Measurements from ENCODE around the gene RAPGEF5. TPM values are rescaled to one million over a fixed set of nuclear protein-coding genes. Genes with fewer than 3 reads are reported as not detected.

Gene RAPGEF5
- total and polyA plus RNA-seq, 10 of the 15 experiments (the other 5 are each of a cell fraction or from before 2014, with no cell fraction given), result 0.38 to 4.0 (median 1.6) TPM; not detected in 1

DNA sequence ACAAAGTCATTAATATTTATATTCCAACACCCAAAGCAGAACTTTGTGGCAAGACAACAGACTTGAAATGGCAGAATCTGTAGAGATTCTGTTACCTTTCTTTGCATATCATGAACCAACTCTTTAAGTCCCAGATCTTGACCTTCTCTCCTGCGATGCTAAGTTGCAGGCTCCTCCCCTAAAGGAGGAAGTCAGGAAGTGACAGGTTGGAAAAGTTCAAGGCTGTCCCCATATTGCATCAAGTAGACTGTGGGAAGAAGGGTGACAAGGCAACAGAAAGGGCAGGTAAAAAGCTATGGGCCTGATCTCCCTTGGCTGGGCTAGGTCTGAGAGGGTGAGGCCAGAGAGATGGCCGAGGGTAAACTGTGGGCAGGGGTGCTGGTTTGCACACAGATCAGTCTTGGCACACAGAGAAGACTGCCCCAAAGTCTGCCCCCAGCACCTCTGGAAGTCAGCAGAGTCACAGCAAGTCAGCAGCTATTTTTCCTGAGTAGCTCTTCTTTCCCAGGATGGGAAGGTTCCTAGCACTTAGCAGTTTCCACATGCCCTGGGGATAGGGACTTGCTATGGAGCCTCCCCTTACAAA, 115.1 kb downstream of the RAPGEF5 start (continued):
- TF ChIP-seq, protein P1, sequence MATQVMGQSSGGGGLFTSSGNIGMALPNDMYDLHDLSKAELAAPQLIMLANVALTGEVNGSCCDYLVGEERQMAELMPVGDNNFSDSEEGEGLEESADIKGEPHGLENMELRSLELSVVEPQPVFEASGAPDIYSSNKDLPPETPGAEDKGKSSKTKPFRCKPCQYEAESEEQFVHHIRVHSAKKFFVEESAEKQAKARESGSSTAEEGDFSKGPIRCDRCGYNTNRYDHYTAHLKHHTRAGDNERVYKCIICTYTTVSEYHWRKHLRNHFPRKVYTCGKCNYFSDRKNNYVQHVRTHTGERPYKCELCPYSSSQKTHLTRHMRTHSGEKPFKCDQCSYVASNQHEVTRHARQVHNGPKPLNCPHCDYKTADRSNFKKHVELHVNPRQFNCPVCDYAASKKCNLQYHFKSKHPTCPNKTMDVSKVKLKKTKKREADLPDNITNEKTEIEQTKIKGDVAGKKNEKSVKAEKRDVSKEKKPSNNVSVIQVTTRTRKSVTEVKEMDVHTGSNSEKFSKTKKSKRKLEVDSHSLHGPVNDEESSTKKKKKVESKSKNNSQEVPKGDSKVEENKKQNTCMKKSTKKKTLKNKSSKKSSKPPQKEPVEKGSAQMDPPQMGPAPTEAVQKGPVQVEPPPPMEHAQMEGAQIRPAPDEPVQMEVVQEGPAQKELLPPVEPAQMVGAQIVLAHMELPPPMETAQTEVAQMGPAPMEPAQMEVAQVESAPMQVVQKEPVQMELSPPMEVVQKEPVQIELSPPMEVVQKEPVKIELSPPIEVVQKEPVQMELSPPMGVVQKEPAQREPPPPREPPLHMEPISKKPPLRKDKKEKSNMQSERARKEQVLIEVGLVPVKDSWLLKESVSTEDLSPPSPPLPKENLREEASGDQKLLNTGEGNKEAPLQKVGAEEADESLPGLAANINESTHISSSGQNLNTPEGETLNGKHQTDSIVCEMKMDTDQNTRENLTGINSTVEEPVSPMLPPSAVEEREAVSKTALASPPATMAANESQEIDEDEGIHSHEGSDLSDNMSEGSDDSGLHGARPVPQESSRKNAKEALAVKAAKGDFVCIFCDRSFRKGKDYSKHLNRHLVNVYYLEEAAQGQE (IDR thresholded peaks at IDR 0.05; ENCODE audit: low read depth, low read length), result no peak
- TF ChIP-seq BMI1 (IDR thresholded peaks at IDR 0.05; ENCODE audit: borderline replicate concordance), result no peak
- TF ChIP-seq CREB1 (IDR thresholded peaks at IDR 0.05; ENCODE audit: low read depth), result no peak
- TF ChIP-seq, protein P2, sequence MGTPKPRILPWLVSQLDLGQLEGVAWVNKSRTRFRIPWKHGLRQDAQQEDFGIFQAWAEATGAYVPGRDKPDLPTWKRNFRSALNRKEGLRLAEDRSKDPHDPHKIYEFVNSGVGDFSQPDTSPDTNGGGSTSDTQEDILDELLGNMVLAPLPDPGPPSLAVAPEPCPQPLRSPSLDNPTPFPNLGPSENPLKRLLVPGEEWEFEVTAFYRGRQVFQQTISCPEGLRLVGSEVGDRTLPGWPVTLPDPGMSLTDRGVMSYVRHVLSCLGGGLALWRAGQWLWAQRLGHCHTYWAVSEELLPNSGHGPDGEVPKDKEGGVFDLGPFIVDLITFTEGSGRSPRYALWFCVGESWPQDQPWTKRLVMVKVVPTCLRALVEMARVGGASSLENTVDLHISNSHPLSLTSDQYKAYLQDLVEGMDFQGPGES (IDR thresholded peaks at IDR 0.05), result no peak
- no peak for TF ChIP-seq JUNB (IDR thresholded peaks at IDR 0.05)
- TF ChIP-seq MYC (IDR thresholded peaks at IDR 0.05; ENCODE audit: insufficient read depth, insufficient read length, insufficient replicate concordance, low read length, severe bottlenecking), result no peak

- Histone ChIP-seq H3K4me1 (ENCODE audit: control insufficient read depth, insufficient read depth, low read length) (no peaks in the 10 kb centered on the region), H4K20me1 (ENCODE audit: control insufficient read depth, insufficient read depth) (no peaks in the 10 kb centered on the region), H3K9ac (ENCODE audit: control insufficient read depth, insufficient read depth, low read length) (no peak overlapping the region), H3K27ac (ENCODE audit: control insufficient read depth, insufficient read depth) (no peak overlapping the region), H3K4me3 (no peak overlapping the region), H3K4me2 (ENCODE audit: control insufficient read depth, insufficient read depth) (no peak overlapping the region), H3K9me3 (replicated peaks; ENCODE audit: control insufficient read depth, insufficient read depth, low read length) (no peaks in the 10 kb centered on the region), H3K79me2 (ENCODE audit: control insufficient read depth, insufficient read depth, low read length) (no peaks in the 10 kb centered on the region), H3K36me3 (ENCODE audit: control insufficient read depth in 2 of 2, insufficient read depth in 2 of 2, low read length in 1 of 2) (no peaks in the 10 kb centered on the region; a peak in 1 of 4 replicates), H3K27me3 (replicated peaks in 1 of 2; ENCODE audit: control insufficient read depth in 2 of 2, insufficient read depth in 2 of 2, low read length in 1 of 2) (no peaks in the 10 kb centered on the region), H2AFZ (ENCODE audit: control insufficient read depth, low read depth, low read length) (no peak overlapping the region)
- intact Hi-C loops (cut with micrococcal nuclease; ENCODE audit: unreplicated experiment), result no loop called here
- no TSS peak for BruUV-seq (replicated peaks)
- ChIA-PET SMC1A (ENCODE audit: uncharacterized antibody, unreplicated experiment) (no interaction called here), CTCF (no interaction called here), POLR2A (no interaction called here), RAD21 (ENCODE audit: unreplicated experiment) (no interaction called here)
- in situ Hi-C loops (cut with MboI), result no loop called here
- ATAC-seq (no peak), FAIRE-seq (no peak), DNase-seq (ENCODE audit: low read depth, low spot score) (no peak)
- TF ChIP-seq SMAD5 (IDR thresholded peaks at IDR 0.05; ENCODE audit: low read depth) (no peak), ELK1 (IDR thresholded peaks at IDR 0.05; ENCODE audit: low read depth, low read length) (no peak), PAX5 (IDR thresholded peaks at IDR 0.05; ENCODE audit: borderline replicate concordance, low read depth, low read length) (no peak), MYB (IDR thresholded peaks at IDR 0.05; ENCODE audit: borderline replicate concordance, low read depth, low read length) (no peak)
- TF ChIP-seq, protein P3, sequence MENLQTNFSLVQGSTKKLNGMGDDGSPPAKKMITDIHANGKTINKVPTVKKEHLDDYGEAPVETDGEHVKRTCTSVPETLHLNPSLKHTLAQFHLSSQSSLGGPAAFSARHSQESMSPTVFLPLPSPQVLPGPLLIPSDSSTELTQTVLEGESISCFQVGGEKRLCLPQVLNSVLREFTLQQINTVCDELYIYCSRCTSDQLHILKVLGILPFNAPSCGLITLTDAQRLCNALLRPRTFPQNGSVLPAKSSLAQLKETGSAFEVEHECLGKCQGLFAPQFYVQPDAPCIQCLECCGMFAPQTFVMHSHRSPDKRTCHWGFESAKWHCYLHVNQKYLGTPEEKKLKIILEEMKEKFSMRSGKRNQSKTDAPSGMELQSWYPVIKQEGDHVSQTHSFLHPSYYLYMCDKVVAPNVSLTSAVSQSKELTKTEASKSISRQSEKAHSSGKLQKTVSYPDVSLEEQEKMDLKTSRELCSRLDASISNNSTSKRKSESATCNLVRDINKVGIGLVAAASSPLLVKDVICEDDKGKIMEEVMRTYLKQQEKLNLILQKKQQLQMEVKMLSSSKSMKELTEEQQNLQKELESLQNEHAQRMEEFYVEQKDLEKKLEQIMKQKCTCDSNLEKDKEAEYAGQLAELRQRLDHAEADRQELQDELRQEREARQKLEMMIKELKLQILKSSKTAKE (IDR thresholded peaks at IDR 0.05; ENCODE audit: low read depth, poor library complexity, severe bottlenecking), result no peak
- TF ChIP-seq, protein P4, sequence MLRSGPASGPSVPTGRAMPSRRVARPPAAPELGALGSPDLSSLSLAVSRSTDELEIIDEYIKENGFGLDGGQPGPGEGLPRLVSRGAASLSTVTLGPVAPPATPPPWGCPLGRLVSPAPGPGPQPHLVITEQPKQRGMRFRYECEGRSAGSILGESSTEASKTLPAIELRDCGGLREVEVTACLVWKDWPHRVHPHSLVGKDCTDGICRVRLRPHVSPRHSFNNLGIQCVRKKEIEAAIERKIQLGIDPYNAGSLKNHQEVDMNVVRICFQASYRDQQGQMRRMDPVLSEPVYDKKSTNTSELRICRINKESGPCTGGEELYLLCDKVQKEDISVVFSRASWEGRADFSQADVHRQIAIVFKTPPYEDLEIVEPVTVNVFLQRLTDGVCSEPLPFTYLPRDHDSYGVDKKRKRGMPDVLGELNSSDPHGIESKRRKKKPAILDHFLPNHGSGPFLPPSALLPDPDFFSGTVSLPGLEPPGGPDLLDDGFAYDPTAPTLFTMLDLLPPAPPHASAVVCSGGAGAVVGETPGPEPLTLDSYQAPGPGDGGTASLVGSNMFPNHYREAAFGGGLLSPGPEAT (IDR thresholded peaks at IDR 0.05; ENCODE audit: low read depth), result no peak
These were observed 115.9 kb downstream of the RAPGEF5 start for GRCh38 chr7:22240904-22241571.

All from GM12878 (cell line).